ENCODE data around the gene LYPD4. TPM values are rescaled to one million over a fixed set of nuclear protein-coding genes. Genes with fewer than 3 reads are reported as not detected.
A peak's percentile ranks its signal among the peaks of the same experiment; 100 is the strongest.

Gene LYPD4
- total RNA-seq, 2 donors from 2014 or later, result 6.6 TPM; not detected in 1

DNA sequence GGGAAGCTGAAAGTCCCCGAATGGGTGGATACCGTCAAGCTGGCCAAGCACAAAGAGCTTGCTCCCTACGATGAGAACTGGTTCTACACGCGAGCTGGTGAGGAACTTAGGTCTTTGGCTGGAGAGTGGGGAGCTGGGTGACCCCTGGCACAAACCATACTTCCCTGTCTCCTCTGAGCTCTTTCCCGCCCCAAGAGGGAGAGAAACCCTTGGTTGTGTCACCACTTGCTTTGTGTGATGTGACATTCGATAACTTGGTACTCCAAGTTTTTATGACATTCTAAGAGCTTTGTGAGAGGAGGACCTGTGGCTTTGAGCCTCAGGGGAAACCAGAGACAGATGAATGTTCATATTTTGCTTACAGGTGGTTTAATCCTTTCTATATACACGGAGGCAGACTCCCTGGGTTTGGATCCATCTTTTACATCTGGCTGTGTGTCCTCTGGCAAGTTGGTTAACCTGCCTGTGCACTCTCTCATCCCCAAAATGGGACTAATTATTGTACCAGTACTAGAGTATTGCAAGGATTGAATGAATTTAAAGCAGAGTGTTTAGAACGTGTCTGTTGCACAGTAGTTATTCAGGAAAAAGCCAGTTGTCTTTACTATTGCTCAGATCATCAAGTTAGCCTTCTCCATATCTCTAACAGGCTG is 16.8 kb upstream of the LYPD4 start:
- intact Hi-C loops (cut with DNase I), result loop anchor here (5.0 kb wide), 1 partner anchor 96 kb away; the partner anchor contains the start of gene RABAC1
- Histone ChIP-seq H3K36me3 (peaks cover 2 to 8% of the 10 kb centered on the region in 2 donors), H3K4me3 (peak overlapping the region; percentile 93 to 99), H3K4me1 (replicated peaks) (peaks cover 9% of the 10 kb centered on the region), H3K9me3 (no peaks in the 10 kb centered on the region), H3K27me3 (replicated peaks; ENCODE audit: insufficient read depth) (no peaks in the 10 kb centered on the region), H3K27ac (peak overlapping the region; percentile 96)
- TF ChIP-seq POLR2A (IDR thresholded peaks at IDR 0.05) (no peak), POLR2AphosphoS5 (IDR thresholded peaks at IDR 0.05) (no peak)
- TF ChIP-seq, protein P1, sequence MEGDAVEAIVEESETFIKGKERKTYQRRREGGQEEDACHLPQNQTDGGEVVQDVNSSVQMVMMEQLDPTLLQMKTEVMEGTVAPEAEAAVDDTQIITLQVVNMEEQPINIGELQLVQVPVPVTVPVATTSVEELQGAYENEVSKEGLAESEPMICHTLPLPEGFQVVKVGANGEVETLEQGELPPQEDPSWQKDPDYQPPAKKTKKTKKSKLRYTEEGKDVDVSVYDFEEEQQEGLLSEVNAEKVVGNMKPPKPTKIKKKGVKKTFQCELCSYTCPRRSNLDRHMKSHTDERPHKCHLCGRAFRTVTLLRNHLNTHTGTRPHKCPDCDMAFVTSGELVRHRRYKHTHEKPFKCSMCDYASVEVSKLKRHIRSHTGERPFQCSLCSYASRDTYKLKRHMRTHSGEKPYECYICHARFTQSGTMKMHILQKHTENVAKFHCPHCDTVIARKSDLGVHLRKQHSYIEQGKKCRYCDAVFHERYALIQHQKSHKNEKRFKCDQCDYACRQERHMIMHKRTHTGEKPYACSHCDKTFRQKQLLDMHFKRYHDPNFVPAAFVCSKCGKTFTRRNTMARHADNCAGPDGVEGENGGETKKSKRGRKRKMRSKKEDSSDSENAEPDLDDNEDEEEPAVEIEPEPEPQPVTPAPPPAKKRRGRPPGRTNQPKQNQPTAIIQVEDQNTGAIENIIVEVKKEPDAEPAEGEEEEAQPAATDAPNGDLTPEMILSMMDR (IDR thresholded peaks at IDR 0.05), result no peak
- DNase-seq (ENCODE audit: low spot score), result no peak
- 26% methylated on average over 9 of the region's 9 CpGs for WGBS

DNA sequence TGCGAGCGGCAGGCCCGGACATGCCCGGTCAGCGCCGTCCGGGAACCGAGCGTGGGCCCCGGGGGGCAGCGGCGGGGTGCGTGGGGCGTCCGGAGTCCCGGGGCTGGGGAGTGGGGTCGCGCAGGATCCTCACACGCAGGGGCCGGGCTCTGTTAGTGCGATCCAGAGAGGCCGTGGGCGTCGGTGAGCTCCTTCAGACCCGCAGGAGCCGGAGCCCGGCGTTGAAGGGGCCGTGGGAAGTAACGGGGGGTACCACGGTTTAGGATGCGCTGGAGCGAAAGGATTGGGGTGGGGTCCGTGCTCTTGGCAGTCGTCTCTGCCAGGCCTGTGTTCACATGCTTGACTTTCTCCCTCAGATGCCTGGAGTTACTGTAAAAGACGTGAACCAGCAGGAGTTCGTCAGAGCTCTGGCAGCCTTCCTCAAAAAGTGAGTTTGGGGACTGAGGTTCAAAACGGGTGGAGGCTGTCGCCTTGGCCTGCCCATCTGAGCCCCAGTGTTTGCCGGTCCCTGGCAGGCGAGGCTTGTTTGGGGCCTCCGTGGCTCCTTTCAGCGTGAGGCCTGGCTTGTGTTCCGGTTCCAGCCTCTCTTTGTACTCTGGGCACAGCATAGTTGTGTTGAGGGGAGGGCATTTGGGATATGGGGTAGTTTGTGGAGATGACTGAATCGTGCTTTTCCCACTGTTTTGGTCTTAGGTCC is 16.1 kb upstream of the LYPD4 start:
- WGBS, result under 1% methylated on average over 29 of the region's 45 CpGs
- no peaks in the 10 kb centered on the region for H3K9me3 ChIP-seq
- H3K27me3 ChIP-seq (replicated peaks; ENCODE audit: insufficient read depth), result no peaks in the 10 kb centered on the region
- peak overlapping the region; percentile 93 to 99 for H3K4me3 ChIP-seq
- H3K36me3 ChIP-seq, result peaks cover 2 to 8% of the 10 kb centered on the region in 2 donors
- peak overlapping the region; percentile 96 for H3K27ac ChIP-seq
- no peak for DNase-seq (ENCODE audit: low spot score)
- peaks cover 9% of the 10 kb centered on the region for H3K4me1 ChIP-seq (replicated peaks)
- no peak for TF ChIP-seq POLR2AphosphoS5 (IDR thresholded peaks at IDR 0.05)
- TF ChIP-seq, protein P1 (IDR thresholded peaks at IDR 0.05), result no peak
- intact Hi-C loops (cut with DNase I), result loop anchor here (5.0 kb wide), 1 partner anchor 97 kb away; the partner anchor contains the start of gene RABAC1

DNA sequence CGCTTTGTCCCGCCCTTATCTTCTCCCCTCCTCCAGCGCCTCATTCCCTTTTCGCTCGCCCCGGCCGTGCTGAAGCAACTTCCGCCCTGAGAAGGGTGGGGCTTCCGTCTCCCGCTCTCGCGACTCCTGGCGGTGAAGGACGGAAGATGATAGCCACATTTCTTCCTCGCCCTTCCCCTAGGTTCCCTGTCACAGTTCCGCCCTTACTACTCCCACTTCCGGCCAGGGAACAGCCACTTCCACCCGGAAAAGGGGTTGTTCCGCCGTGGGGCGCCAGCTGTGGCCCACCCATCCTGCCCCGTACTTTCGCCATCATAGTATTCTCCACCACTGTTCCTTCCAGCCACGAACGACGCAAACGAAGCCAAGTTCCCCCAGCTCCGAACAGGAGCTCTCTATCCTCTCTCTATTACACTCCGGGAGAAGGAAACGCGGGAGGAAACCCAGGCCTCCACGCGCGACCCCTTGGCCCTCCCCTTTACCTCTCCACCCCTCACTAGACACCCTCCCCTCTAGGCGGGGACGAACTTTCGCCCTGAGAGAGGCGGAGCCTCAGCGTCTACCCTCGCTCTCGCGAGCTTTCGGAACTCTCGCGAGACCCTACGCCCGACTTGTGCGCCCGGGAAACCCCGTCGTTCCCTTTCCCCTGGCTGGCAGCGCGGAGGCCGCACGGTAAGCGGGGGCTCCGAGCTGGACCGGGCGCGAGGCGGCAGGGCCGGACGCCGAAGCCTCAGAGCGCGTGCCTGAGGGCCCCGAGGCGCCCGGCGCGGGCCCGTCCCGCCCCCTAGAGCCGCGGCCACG is 15.3 kb upstream of the LYPD4 start, which contains the start of gene RPS19:
Gene RPS19 (plus strand): TSS at position 638 of the 801 bp plus-strand sequence. CDS start 520 bp downstream, outside the sequence.
- intact Hi-C loops (cut with DNase I), result loop anchor here (1.0 to 5.0 kb wide), 2 partner anchors 24 to 97 kb away; partner anchors contain the start of gene RABAC1
- H3K27me3 ChIP-seq (replicated peaks; ENCODE audit: insufficient read depth), result no peaks in the 10 kb centered on the region
- H3K36me3 ChIP-seq, result peaks cover 2 to 8% of the 10 kb centered on the region in 2 donors
- DNase-seq (ENCODE audit: low spot score), result peak; percentile 98
- H3K9me3 ChIP-seq, result no peaks in the 10 kb centered on the region
- peaks cover 9% of the 10 kb centered on the region for H3K4me1 ChIP-seq (replicated peaks)
- TF ChIP-seq, protein P1 (IDR thresholded peaks at IDR 0.05), result peak; percentile 66 to 97 (median 80)
- TF ChIP-seq POLR2A (IDR thresholded peaks at IDR 0.05) (peak; percentile 51), POLR2AphosphoS5 (IDR thresholded peaks at IDR 0.05) (peak; percentile 92)
- WGBS, result under 1% methylated on average over 56 of the region's 76 CpGs
- peak within 1 kb of the TSS; percentile 96 for H3K27ac ChIP-seq
- H3K4me3 ChIP-seq, result peak within 1 kb of the TSS; percentile 93 to 99

DNA sequence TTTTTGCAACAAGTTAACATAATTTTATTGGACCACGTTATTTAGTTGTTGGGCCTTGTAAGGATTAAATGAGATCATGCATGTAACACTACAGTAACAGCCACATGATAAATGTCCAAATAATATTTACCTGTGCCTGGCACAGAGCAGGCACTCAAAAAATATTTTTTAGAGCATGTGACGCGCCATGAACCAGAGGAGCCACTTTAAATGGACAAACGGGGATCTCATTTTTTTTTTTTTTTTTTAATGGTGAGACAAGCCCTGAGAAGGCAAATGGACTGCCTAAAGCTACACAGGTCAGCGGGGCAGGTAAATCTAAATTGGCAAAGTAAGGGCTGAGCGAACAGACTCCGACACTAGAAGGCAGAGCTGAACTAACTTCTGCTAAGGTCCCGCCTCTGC is 14.7 kb upstream of the LYPD4 start:
- Histone ChIP-seq H3K4me1 (replicated peaks) (peaks cover 9% of the 10 kb centered on the region), H3K9me3 (no peaks in the 10 kb centered on the region), H3K27ac (peak overlapping the region; percentile 96), H3K4me3 (peak overlapping the region; percentile 93 to 99), H3K27me3 (replicated peaks; ENCODE audit: insufficient read depth) (no peaks in the 10 kb centered on the region), H3K36me3 (peaks cover under 1 to 8% of the 10 kb centered on the region in 2 donors)
- 2% methylated on average over 8 of the region's 8 CpGs for WGBS
- no peak for DNase-seq (ENCODE audit: low spot score)
- intact Hi-C loops (cut with DNase I), result loop anchor here (1.0 kb wide), 1 partner anchor 25 kb away; no protein-coding TSS in a partner anchor
- TF ChIP-seq, protein P1 (IDR thresholded peaks at IDR 0.05), result no peak
- TF ChIP-seq POLR2AphosphoS5 (IDR thresholded peaks at IDR 0.05), result no peak
